Spleen (tissue), 7 donors: ENCODE results near the gene NCF4.

ENCODE experiments used
- CTCF ChIP-seq, 11 experiments: fragments of 200-600 bp in 7 of 11; fragments of 450-650 bp in 4 of 11; sonication (generic) in 4 of 11; IDR thresholded peaks in 8 of 11; conservative IDR thresholded peaks in 3 of 11; 1 replicate in 7 of 11; 2 replicates in 4 of 11; pipeline versions ENCODE4 v1.4.0 to v1.8.0; 2016 to 2021; ENCODE audit warnings: antibody characterized with exemption in 11 of 11, inconsistent platforms in 4 of 11, mild to moderate bottlenecking in 1 of 11
- POLR2A ChIP-seq, 3 donors: fragments of 450-650 bp; IDR thresholded peaks; one replicate each; pipeline ENCODE4 v1.5.1; 2017; ENCODE audit warnings: antibody characterized with exemption in 3 of 3, mild to moderate bottlenecking in 1 of 3
- POLR2AphosphoS5 ChIP-seq, 3 donors: sonication (generic); formaldehyde crosslinking; IDR thresholded peaks; one replicate each; pipeline ENCODE4 v1.5.1; 2017; ENCODE audit warnings: antibody characterized with exemption in 3 of 3
- donor health status: DM: no; HTN: no; CAD: no; lungs with moderate emphysema.
- donor health status: DM: no; HTN: no; CAD: no.
- donor health status: DM: no; HTN: no; CAD: no.

GRCh38 chr22:36912694-36913426 lies 52.1 kb downstream of the NCF4 start:
- TF ChIP-seq CTCF (IDR thresholded peaks at IDR 0.05 in 8 of 11, conservative IDR thresholded peaks at IDR 0.05 in 3 of 11) = no peak
- no peak for TF ChIP-seq POLR2A (IDR thresholded peaks at IDR 0.05)
- no peak for TF ChIP-seq POLR2AphosphoS5 (IDR thresholded peaks at IDR 0.05)
